Hepatocyte (in vitro differentiated cells): ENCODE results near the gene CD300A.

ENCODE experiments used
- EZH2 ChIP-seq: fragments of 200-600 bp; sonication (generic); IDR thresholded peaks from 2 replicates; pipeline ENCODE4 v1.6.1; 2016; ENCODE audit warnings: antibody characterized with exemption, mild to moderate bottlenecking, borderline replicate concordance
- EZH2phosphoT487 ChIP-seq: fragments of 200-600 bp; sonication (generic); IDR thresholded peaks from one replicate; pipeline ENCODE4 v1.6.1; 2018; ENCODE audit warnings: antibody characterized with exemption, mild to moderate bottlenecking, low read depth, moderate library complexity; ENCODE audit not compliant: unreplicated experiment, severe bottlenecking
- TF ChIP-seq, protein P1 (sequence below): fragments of 200-600 bp; sonication (generic); IDR thresholded peaks from 2 replicates; pipeline ENCODE4 v1.5.1; 2016; ENCODE audit warnings: antibody characterized with exemption, mild to moderate bottlenecking; ENCODE audit not compliant: poor library complexity

DNA sequence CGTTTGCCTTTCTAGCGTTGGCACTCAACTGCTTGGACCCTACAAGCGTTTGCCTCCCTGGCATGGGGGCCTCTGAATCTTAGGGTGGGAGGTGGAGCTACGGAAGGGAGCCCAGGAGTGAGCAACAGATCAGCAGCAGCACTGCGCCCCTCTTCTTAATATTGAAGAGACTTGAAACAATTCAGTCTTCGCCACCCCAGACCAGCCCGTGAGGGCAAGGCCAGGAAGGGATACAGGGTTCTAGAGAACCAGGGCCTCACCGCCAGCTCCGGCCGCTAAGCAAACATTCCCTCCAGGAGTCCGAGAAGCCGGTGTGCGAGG, 36.1 kb upstream of the CD300A start:
- no peak for TF ChIP-seq EZH2phosphoT487
- TF ChIP-seq, protein P1, sequence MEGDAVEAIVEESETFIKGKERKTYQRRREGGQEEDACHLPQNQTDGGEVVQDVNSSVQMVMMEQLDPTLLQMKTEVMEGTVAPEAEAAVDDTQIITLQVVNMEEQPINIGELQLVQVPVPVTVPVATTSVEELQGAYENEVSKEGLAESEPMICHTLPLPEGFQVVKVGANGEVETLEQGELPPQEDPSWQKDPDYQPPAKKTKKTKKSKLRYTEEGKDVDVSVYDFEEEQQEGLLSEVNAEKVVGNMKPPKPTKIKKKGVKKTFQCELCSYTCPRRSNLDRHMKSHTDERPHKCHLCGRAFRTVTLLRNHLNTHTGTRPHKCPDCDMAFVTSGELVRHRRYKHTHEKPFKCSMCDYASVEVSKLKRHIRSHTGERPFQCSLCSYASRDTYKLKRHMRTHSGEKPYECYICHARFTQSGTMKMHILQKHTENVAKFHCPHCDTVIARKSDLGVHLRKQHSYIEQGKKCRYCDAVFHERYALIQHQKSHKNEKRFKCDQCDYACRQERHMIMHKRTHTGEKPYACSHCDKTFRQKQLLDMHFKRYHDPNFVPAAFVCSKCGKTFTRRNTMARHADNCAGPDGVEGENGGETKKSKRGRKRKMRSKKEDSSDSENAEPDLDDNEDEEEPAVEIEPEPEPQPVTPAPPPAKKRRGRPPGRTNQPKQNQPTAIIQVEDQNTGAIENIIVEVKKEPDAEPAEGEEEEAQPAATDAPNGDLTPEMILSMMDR = no peak
- no peak for TF ChIP-seq EZH2
